ENCODE measurements around the gene LRPPRC.
A peak's percentile ranks its signal among the peaks of the same experiment; 100 is the strongest.
"Not testable (repeated sequence)": the region's sequence is repeated elsewhere in the genome, so short reads cannot be mapped to it uniquely, and the experiment has no call there.

Gene LRPPRC

GRCh38 chr2:43977677-43978375, 18.0 kb downstream of the LRPPRC start:
- DNase-seq = no peak

GRCh38 chr2:43960921-43961320, 34.9 kb downstream of the LRPPRC start:
- no peak for DNase-seq

- no peak for DNase-seq
Observed at GRCh38 chr2:43958397-43959275, 37.2 kb downstream of the LRPPRC start.

- DNase-seq = peak; percentile 15
Observed at GRCh38 chr2:43950383-43951008, 45.3 kb downstream of the LRPPRC start.

- DNase-seq = no peak
Observed at GRCh38 chr2:43948370-43948769, 47.4 kb downstream of the LRPPRC start.

GRCh38 chr2:43946685-43947084, 49.1 kb downstream of the LRPPRC start:
- no peak for DNase-seq

GRCh38 chr2:43945439-43945838, 50.4 kb downstream of the LRPPRC start:
- DNase-seq = no peak

- no peak for DNase-seq
Observed at GRCh38 chr2:43944915-43945314, 50.9 kb downstream of the LRPPRC start.

GRCh38 chr2:43943809-43944452, 51.9 kb downstream of the LRPPRC start:
- DNase-seq = no peak

- no peak for DNase-seq
Observed at GRCh38 chr2:43943323-43943722, 52.5 kb downstream of the LRPPRC start.

- DNase-seq = no peak
Observed at GRCh38 chr2:43942881-43943280, 52.9 kb downstream of the LRPPRC start.

- DNase-seq = no peak
Observed at GRCh38 chr2:43941966-43942365, 53.8 kb downstream of the LRPPRC start.

- DNase-seq = no peak
Observed at GRCh38 chr2:43941359-43941758, 54.4 kb downstream of the LRPPRC start.

- DNase-seq = no peak
Observed at GRCh38 chr2:43939695-43940256, 56.0 kb downstream of the LRPPRC start.

- DNase-seq = no peak
Observed at GRCh38 chr2:43937269-43937820, 58.4 kb downstream of the LRPPRC start.

- no peak for DNase-seq
Observed at GRCh38 chr2:43934567-43934966, 61.2 kb downstream of the LRPPRC start.

- DNase-seq = no peak
Observed at GRCh38 chr2:43931293-43931692, 64.5 kb downstream of the LRPPRC start.

GRCh38 chr2:43927442-43927841, 68.3 kb downstream of the LRPPRC start:
- DNase-seq = no peak

GRCh38 chr2:43925431-43925830, 70.4 kb downstream of the LRPPRC start:
- DNase-seq = no peak

- no peak for DNase-seq
Observed at GRCh38 chr2:43924463-43924862, 71.3 kb downstream of the LRPPRC start.

GRCh38 chr2:43911136-43911790, 84.5 kb downstream of the LRPPRC start:
- DNase-seq = not testable (repeated sequence)

All from CD4-positive, alpha-beta T cell treated with Interleukin-17A for 4 hours (primary cell).